Esophagus (tissue), 2 donors: ENCODE measurements around the gene SLC12A5. TPM values are rescaled to one million over a fixed set of nuclear protein-coding genes. Genes with fewer than 3 reads are reported as not detected.

Experiments used
- H3K27ac ChIP-seq, 2 donors: one replicate each; pipeline ENCODE4 v1.5.1; 2013; ENCODE audit warnings: low read depth in 2 of 2, mild to moderate bottlenecking in 2 of 2, inconsistent platforms in 1 of 2, low read length in 1 of 2, moderate library complexity in 1 of 2
- H3K27me3 ChIP-seq, 2 donors: one replicate each; pipeline ENCODE4 v1.6.1; 2013; ENCODE audit warnings: low read length in 2 of 2, control low read depth in 1 of 2, mild to moderate bottlenecking in 1 of 2; ENCODE audit not compliant: insufficient read depth in 2 of 2, control insufficient read depth in 1 of 2
- H3K36me3 ChIP-seq, 2 donors: one replicate each; pipeline ENCODE4 v1.6.1; 2013; ENCODE audit warnings: low read length in 1 of 2; ENCODE audit not compliant: control insufficient read depth in 2 of 2, insufficient read depth in 2 of 2
- H3K4me1 ChIP-seq, 2 donors: one replicate each; pipeline ENCODE4 v1.6.1; 2013; ENCODE audit warnings: low read length in 1 of 2; ENCODE audit not compliant: control insufficient read depth in 2 of 2, insufficient read depth in 2 of 2
- H3K4me3 ChIP-seq, 2 donors: one replicate each; pipeline ENCODE4 v1.5.1; 2013; ENCODE audit warnings: low read length in 2 of 2, mild to moderate bottlenecking in 2 of 2, low read depth in 1 of 2, moderate library complexity in 1 of 2
- H3K9me3 ChIP-seq, 2 donors: one replicate each; pipeline ENCODE4 v1.6.1; 2013; ENCODE audit warnings: mild to moderate bottlenecking in 2 of 2, low read depth in 1 of 2, low read length in 1 of 2, moderate library complexity in 1 of 2; ENCODE audit not compliant: control insufficient read depth in 2 of 2, insufficient read depth in 1 of 2
- WGBS, 2 donors: extraction: QIAGEN DNeasy Blood & Tissue Kit; methylation state at CpG; one replicate each; pipeline ENCODE4 v1.1.7; 2013; 5-methylcytosine and 5-hydroxymethylcytosine counted together
- polyA plus RNA-seq, 2 donors: library from polyadenylated mRNA; stranded (reverse); fragments of 200-250 nt; gene quantifications; one replicate each; pipeline ENCODE4 v1.2.3, GENCODE V29; 2013
- donor health status: healthy with polysubstance abuse.
- donor health status: Bipolar disorder and iron deficiency.

SLC12A5 gene
- polyA plus RNA-seq, 2 donors, result 0.25 to 0.77 TPM

- H3K27ac ChIP-seq, result no peak overlapping the region
- peaks cover 3 to 5% of the 10 kb centered on the region in 2 donors for H3K27me3 ChIP-seq
- WGBS, 2 donors, result 75 to 84% methylated on average over 3 of the region's 3 CpGs
- no peak overlapping the region for H3K4me3 ChIP-seq
- peaks cover 0 to 6% of the 10 kb centered on the region in 2 donors for H3K9me3 ChIP-seq
- H3K4me1 ChIP-seq, result peaks cover 2 to 5% of the 10 kb centered on the region in 2 donors
- no peaks in the 10 kb centered on the region for H3K36me3 ChIP-seq
These were observed 5.0 kb downstream of the SLC12A5 start for GRCh38 chr20:46034039-46034438.

DNA sequence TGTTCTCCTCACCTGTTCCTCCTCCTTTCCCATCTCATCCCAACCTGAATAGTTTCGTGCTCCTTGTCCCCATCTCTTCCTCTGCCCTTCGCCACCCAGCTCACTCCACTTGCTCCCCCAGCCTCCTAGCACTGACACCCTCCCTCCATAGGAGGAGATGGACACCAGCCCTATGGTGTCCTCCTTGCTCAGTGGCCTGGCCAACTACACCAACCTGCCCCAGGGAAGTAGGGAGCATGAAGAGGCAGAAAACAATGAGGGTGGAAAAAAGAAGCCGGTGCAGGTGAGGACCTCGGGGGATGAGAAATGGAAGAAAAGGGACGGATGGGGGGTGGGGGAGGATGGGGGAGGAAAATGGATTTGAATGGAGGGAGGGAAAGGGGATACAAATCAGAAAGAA, 6.2 kb downstream of the SLC12A5 start:
- Histone ChIP-seq H3K9me3 (no peaks in the 10 kb centered on the region), H3K27me3 (peaks cover 3 to 5% of the 10 kb centered on the region in 2 donors), H3K36me3 (no peaks in the 10 kb centered on the region), H3K4me1 (peaks cover 2 to 5% of the 10 kb centered on the region in 2 donors), H3K4me3 (no peak overlapping the region), H3K27ac (no peak overlapping the region)
- 57 to 67% methylated on average over 5 of the region's 5 CpGs for WGBS, 2 donors

- Histone ChIP-seq H3K4me1 (peaks cover 2 to 5% of the 10 kb centered on the region in 2 donors), H3K4me3 (no peak overlapping the region), H3K9me3 (no peaks in the 10 kb centered on the region), H3K27ac (no peak overlapping the region), H3K36me3 (no peaks in the 10 kb centered on the region), H3K27me3 (peaks cover 3 to 5% of the 10 kb centered on the region in 2 donors)
- 77 to 83% methylated on average over 4 to 6 of the region's 6 CpGs for WGBS, 2 donors
These were observed 6.7 kb downstream of the SLC12A5 start for GRCh38 chr20:46035713-46036112.

- Histone ChIP-seq H3K9me3 (no peaks in the 10 kb centered on the region), H3K27me3 (peaks cover 3 to 5% of the 10 kb centered on the region in 2 donors), H3K27ac (no peak overlapping the region), H3K36me3 (no peaks in the 10 kb centered on the region), H3K4me3 (no peak overlapping the region), H3K4me1 (peaks cover 2 to 5% of the 10 kb centered on the region in 2 donors)
- WGBS, 2 donors, result 84 to 88% methylated on average over 8 of the region's 8 CpGs
These were observed 7.4 kb downstream of the SLC12A5 start for GRCh38 chr20:46036370-46036769.

GRCh38 chr20:46037036-46037435, 8.0 kb downstream of the SLC12A5 start:
- Histone ChIP-seq H3K27me3 (peaks cover 2 to 5% of the 10 kb centered on the region in 2 donors), H3K27ac (no peak overlapping the region), H3K36me3 (no peaks in the 10 kb centered on the region), H3K4me3 (no peak overlapping the region), H3K9me3 (no peaks in the 10 kb centered on the region), H3K4me1 (peaks cover 0 to 2% of the 10 kb centered on the region in 2 donors)
- WGBS, 2 donors, result 65 to 67% methylated on average over 5 of the region's 5 CpGs

DNA sequence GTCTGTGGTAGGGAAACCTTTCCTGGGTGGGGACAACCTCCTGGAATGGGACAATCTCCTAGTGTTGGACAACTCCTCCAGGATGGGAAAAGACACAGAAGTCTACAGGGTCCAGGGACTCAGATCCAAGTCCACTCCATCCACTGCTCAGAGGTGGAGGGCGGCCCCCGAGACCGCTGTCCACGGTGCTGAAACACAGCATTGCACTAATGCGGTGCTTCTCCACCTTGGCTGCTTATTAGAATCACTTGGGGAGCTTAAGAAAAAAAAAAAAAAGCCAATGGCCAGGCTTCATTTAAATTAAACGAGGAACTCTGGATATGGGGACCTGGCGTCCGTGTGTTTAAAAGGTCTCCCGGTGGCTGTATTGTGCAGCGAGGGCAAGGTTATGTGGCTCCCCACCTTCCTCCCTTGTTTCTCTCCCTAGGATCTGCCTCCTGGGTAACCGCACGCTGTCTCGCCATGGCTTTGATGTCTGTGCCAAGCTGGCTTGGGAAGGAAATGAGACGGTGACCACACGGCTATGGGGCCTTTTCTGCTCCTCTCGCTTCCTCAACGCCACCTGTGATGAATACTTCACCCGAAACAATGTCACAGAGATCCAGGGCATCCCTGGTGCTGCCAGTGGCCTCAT, 12.0 kb downstream of the SLC12A5 start:
- no peak overlapping the region for H3K27ac ChIP-seq
- 28% methylated on average over 18 of the region's 18 CpGs for WGBS, 2 donors
- no peaks in the 10 kb centered on the region for H3K27me3 ChIP-seq
- H3K9me3 ChIP-seq, result no peaks in the 10 kb centered on the region
- H3K4me3 ChIP-seq, result no peak overlapping the region
- no peaks in the 10 kb centered on the region for H3K4me1 ChIP-seq
- no peaks in the 10 kb centered on the region for H3K36me3 ChIP-seq

DNA sequence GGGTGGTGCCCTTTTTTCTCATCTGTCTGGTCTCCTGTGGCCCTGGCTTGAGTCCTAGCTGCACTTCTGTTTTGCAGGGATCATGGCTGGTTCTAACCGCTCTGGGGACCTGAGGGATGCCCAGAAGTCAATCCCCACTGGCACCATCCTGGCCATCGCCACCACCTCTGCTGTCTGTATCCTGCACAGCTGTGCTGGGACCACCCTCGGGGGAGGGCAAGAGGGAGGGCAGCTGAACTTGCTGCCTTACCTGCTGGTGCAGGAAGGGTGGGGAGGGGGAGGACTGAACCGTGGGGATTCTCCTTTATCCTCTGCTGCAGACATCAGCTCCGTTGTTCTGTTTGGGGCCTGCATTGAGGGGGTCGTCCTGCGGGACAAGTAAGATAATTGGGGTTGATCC, 14.5 kb downstream of the SLC12A5 start:
- WGBS, 2 donors, result 44 to 49% methylated on average over 7 of the region's 7 CpGs

DNA sequence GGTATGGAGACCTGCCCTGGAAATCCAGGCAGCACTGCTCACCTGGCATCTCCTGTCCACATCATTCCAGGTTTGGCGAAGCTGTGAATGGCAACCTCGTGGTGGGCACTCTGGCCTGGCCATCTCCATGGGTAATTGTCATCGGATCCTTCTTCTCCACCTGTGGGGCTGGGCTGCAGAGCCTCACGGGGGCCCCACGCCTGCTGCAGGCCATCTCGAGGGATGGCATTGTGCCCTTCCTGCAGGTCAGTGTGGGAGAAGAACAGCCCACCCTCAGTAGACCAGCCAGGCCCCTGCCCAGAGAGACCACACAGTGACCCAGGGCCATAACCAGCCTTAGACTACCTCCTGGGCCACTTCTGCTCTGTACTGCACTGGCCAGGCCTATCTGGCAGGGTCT, 15.9 kb downstream of the SLC12A5 start:
- Histone ChIP-seq H3K9me3 (no peaks in the 10 kb centered on the region), H3K4me3 (no peak overlapping the region), H3K36me3 (no peaks in the 10 kb centered on the region), H3K27me3 (no peaks in the 10 kb centered on the region), H3K27ac (no peak overlapping the region), H3K4me1 (no peaks in the 10 kb centered on the region)
- 68 to 73% methylated on average over 6 of the region's 6 CpGs for WGBS, 2 donors

More for the DNA sequence above, 14.5 kb downstream of the SLC12A5 start:
- no peaks in the 10 kb centered on the region for H3K9me3 ChIP-seq
- H3K4me3 ChIP-seq, result no peak overlapping the region
- no peaks in the 10 kb centered on the region for H3K27me3 ChIP-seq
- H3K4me1 ChIP-seq, result no peaks in the 10 kb centered on the region
- H3K36me3 ChIP-seq, result no peaks in the 10 kb centered on the region
- H3K27ac ChIP-seq, result no peak overlapping the region

DNA sequence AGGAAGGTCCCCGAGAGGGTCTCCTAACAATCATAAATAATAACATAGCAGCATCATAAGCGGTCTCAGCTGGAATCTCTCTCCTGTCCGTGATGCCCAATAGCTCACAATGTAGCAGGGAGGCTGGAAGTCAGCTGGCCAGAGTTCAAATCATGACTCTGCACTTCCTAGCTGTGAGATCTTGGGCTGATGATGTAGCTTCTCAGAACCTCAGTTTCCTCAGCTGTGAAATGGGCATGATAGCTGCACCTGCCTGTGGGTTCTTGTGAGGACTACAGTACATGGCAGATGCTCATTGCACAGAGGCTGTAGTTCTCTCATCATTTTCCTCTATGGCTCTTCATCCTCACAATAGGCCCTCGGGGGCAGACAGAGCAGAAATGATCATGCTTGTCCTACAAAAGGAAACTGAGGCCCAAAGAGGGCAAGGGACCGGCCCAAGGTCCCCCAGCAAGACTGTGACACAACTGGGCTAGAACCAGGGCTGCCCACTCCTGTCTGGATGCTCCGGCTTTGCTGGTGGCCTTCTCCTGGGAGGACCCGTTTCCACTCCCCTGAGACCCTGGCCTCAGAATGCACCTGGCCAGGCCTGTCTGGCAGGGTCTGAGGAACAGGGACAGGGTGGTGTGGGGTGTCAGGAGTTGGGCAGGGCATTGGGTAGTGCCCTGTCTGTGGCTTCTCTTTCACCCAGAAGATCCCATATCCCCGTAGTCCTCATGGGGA, 17.7 kb downstream of the SLC12A5 start:
- no peaks in the 10 kb centered on the region for H3K27me3 ChIP-seq
- H3K9me3 ChIP-seq, result no peaks in the 10 kb centered on the region
- H3K36me3 ChIP-seq, result no peaks in the 10 kb centered on the region
- no peaks in the 10 kb centered on the region for H3K4me1 ChIP-seq
- no peak overlapping the region for H3K27ac ChIP-seq
- 79 to 80% methylated on average over 8 of the region's 8 CpGs for WGBS, 2 donors
- H3K4me3 ChIP-seq, result no peak overlapping the region

- Histone ChIP-seq H3K4me1 (no peaks in the 10 kb centered on the region), H3K27ac (no peak overlapping the region), H3K9me3 (no peaks in the 10 kb centered on the region), H3K36me3 (no peaks in the 10 kb centered on the region), H3K4me3 (no peak overlapping the region), H3K27me3 (no peaks in the 10 kb centered on the region)
- WGBS, 2 donors, result 75 to 78% methylated on average over 8 of the region's 8 CpGs
These were observed 18.8 kb downstream of the SLC12A5 start for GRCh38 chr20:46047821-46048220.
